WTC11 (cell line): Measurements from ENCODE around the gene ITGAL. TPM values are rescaled to one million over a fixed set of nuclear protein-coding genes. Genes with fewer than 3 reads are reported as not detected.

ENCODE experiments used
- ATAC-seq: fragments of 200-7000 bp; cut with Tn5 transposase; 2 replicates; pipeline ENCODE4 v1.10.0; 2021; ENCODE audit warnings: mild to moderate bottlenecking, moderate library complexity
- CTCF ChIA-PET: fragments of 300-600 bp; sonication (Branson Sonifier 250); formaldehyde crosslinking; loops from one replicate; lab custom pipeline; 2021; ENCODE audit warnings: antibody characterized with exemption; lab: Charles Lee
- POLR2A ChIA-PET: fragments of 350-600 bp; sonication (Branson Sonifier 250); formaldehyde crosslinking; loops from one replicate; lab custom pipeline; 2021; ENCODE audit warnings: antibody characterized with exemption; lab: Charles Lee
- DNase-seq: peaks from one replicate; pipeline ENCODE4 v3.0.0; 2021; ENCODE audit warnings: low spot score
- H3K27ac Mint-ChIP-seq: 2 replicates; pipeline ENCODE4 v1.8.0; 2021; ENCODE audit warnings: mixed read lengths
- H3K27me3 Mint-ChIP-seq: 2 replicates; pipeline ENCODE4 v1.8.0; 2021; ENCODE audit warnings: low read depth, mild to moderate bottlenecking, moderate library complexity, mixed read lengths
- H3K36me3 Mint-ChIP-seq: 2 replicates; pipeline ENCODE4 v1.8.0; 2021; ENCODE audit warnings: mixed read lengths
- H3K4me1 Mint-ChIP-seq: 2 replicates; pipeline ENCODE4 v1.8.0; 2022; ENCODE audit warnings: mixed read lengths
- H3K4me3 Mint-ChIP-seq: 2 replicates; pipeline ENCODE4 v1.8.0; 2021; ENCODE audit warnings: mild to moderate bottlenecking, moderate library complexity, mixed read lengths
- H3K9me3 Mint-ChIP-seq: 2 replicates; pipeline ENCODE4 v1.8.0; 2021; ENCODE audit warnings: mixed read lengths
- ATF2 ChIP-seq: sonication (generic); formaldehyde crosslinking; IDR thresholded peaks from 2 replicates; pipeline ENCODE4 v1.8.1; 2022; ENCODE audit warnings: low read depth, missing genetic modification reagents, borderline replicate concordance
- CDX4 ChIP-seq: fragments of 250-450 bp; sonication (Bioruptor Pico); IDR thresholded peaks from 2 replicates; pipeline ENCODE4 v1.9.0; 2021; ENCODE audit warnings: moderate library complexity, mild to moderate bottlenecking, inconsistent platforms, borderline replicate concordance
- CREB1 ChIP-seq: sonication (generic); formaldehyde crosslinking; IDR thresholded peaks from 2 replicates; pipeline ENCODE4 v1.8.0; 2023; ENCODE audit warnings: mild to moderate bottlenecking, missing genetic modification reagents
- CREM ChIP-seq: sonication (generic); formaldehyde crosslinking; IDR thresholded peaks from 2 replicates; pipeline ENCODE4 v1.8.1; 2022; ENCODE audit warnings: mild to moderate bottlenecking, missing genetic modification reagents, moderate library complexity
- FOXJ3 ChIP-seq: sonication (generic); formaldehyde crosslinking; IDR thresholded peaks from 2 replicates; pipeline ENCODE4 v1.9.0; 2021; ENCODE audit warnings: missing genetic modification reagents, mild to moderate bottlenecking, borderline replicate concordance
- FOXP1 ChIP-seq: sonication (generic); formaldehyde crosslinking; IDR thresholded peaks from 2 replicates; pipeline ENCODE4 v1.8.0; 2022; ENCODE audit warnings: missing genetic modification reagents, mild to moderate bottlenecking, moderate library complexity, borderline replicate concordance
- JAZF1 ChIP-seq: fragments of 250-450 bp; sonication (Bioruptor Pico); IDR thresholded peaks from 2 replicates; pipeline ENCODE4 v1.9.0; 2021; ENCODE audit warnings: moderate library complexity, mild to moderate bottlenecking, inconsistent platforms
- PRDM15 ChIP-seq: sonication (generic); formaldehyde crosslinking; IDR thresholded peaks from 2 replicates; pipeline ENCODE4 v1.8.0; 2022; ENCODE audit warnings: missing genetic modification reagents
- SMAD3 ChIP-seq: sonication (generic); formaldehyde crosslinking; IDR thresholded peaks from 2 replicates; pipeline ENCODE4 v1.8.0; 2022; ENCODE audit warnings: missing genetic modification reagents, mild to moderate bottlenecking, borderline replicate concordance
- TCF7 ChIP-seq: sonication (generic); formaldehyde crosslinking; IDR thresholded peaks from 2 replicates; pipeline ENCODE4 v1.8.0; 2022; ENCODE audit warnings: mild to moderate bottlenecking, low read depth, missing genetic modification reagents, moderate library complexity
- TEAD1 ChIP-seq: sonication (generic); formaldehyde crosslinking; IDR thresholded peaks from 2 replicates; pipeline ENCODE4 v1.8.0; 2022; ENCODE audit warnings: mild to moderate bottlenecking, missing genetic modification reagents
- ZNF138 ChIP-seq: sonication (generic); formaldehyde crosslinking; conservative IDR thresholded peaks from 2 replicates; pipeline ENCODE4 v1.8.1; 2022; ENCODE audit warnings: mild to moderate bottlenecking, moderate library complexity, missing genetic modification reagents
- ZNF281 ChIP-seq: sonication (generic); formaldehyde crosslinking; IDR thresholded peaks from 2 replicates; pipeline ENCODE4 v1.8.0; 2023; ENCODE audit warnings: mild to moderate bottlenecking, missing genetic modification reagents
- ZNF396 ChIP-seq: fragments of 250-450 bp; sonication (Bioruptor Pico); IDR thresholded peaks from 2 replicates; pipeline ENCODE4 v1.8.0; 2021; ENCODE audit warnings: mild to moderate bottlenecking, moderate library complexity, borderline replicate concordance
- ZNF423 ChIP-seq: fragments of 250-450 bp; sonication (Bioruptor Pico); IDR thresholded peaks from 2 replicates; pipeline ENCODE4 v2.1.2; 2022; ENCODE audit warnings: mild to moderate bottlenecking, moderate library complexity
- ZNF425 ChIP-seq: fragments of 250-450 bp; sonication (Bioruptor Pico); conservative IDR thresholded peaks from 2 replicates; pipeline ENCODE4 v1.9.0; 2021; ENCODE audit warnings: mild to moderate bottlenecking
- ZNF532 ChIP-seq: fragments of 250-450 bp; sonication (Bioruptor Pico); IDR thresholded peaks from 2 replicates; pipeline ENCODE4 v1.9.0; 2021; ENCODE audit warnings: mild to moderate bottlenecking, borderline replicate concordance
- total RNA-seq: library from RNA; stranded (reverse); gene quantifications from 3 replicates; pipeline ENCODE4 v1.2.3, GENCODE V29; 2021

ITGAL gene
- total RNA-seq, 1 experiment from 2014 or later, result 1.0 TPM

GRCh38 chr16:30458561-30459394 lies 13.8 kb upstream of the ITGAL start:
- no peaks in the 10 kb centered on the region; the same call in 1 of the 2 replicates for H3K4me1 Mint-ChIP-seq
- H3K27me3 Mint-ChIP-seq, result peaks cover 3% of the 10 kb centered on the region; the same call in 1 of the 2 replicates
- H3K9me3 Mint-ChIP-seq, result no peaks in the 10 kb centered on the region
- TF ChIP-seq ZNF396 (CRISPR knock-in tag), result no peak
- 0 out of 2 replicates have a peak, but pooled peaks have one; percentile 23 for TF ChIP-seq FOXP1 (CRISPR knock-in tag)
- no peak for TF ChIP-seq TCF7 (CRISPR knock-in tag)
- TF ChIP-seq JAZF1 (CRISPR knock-in tag), result no peak
- no peak for TF ChIP-seq ZNF425
- no peak for TF ChIP-seq CREB1 (CRISPR knock-in tag)
- no peak for TF ChIP-seq ZNF138 (CRISPR knock-in tag)
- no peaks in the 10 kb centered on the region for H3K36me3 Mint-ChIP-seq
- POLR2A ChIA-PET, result no interaction called here
- H3K27ac Mint-ChIP-seq, result no peak overlapping the region
- CTCF ChIA-PET, result interaction anchor here (0.9 to 4.3 kb wide), 4 partner anchors 9 to 156 kb away, joined by 3 to 25 read pairs (median 4); partner anchors contain the start of gene DCTPP1
- DNase-seq (no peak), ATAC-seq (no peak; the same call in 1 of the 2 replicates)
- no peak overlapping the region for H3K4me3 Mint-ChIP-seq

GRCh38 chr16:30459456-30459855 lies 13.1 kb upstream of the ITGAL start:
- ATAC-seq (no peak), DNase-seq (no peak)
- no peaks in the 10 kb centered on the region for H3K36me3 Mint-ChIP-seq
- ChIA-PET CTCF (interaction anchor here (0.9 to 4.3 kb wide), 3 partner anchors 10 to 156 kb away, joined by 3 to 25 read pairs (median 5); no protein-coding TSS in a partner anchor), POLR2A (no interaction called here)
- H3K4me1 Mint-ChIP-seq, result no peaks in the 10 kb centered on the region
- H3K27me3 Mint-ChIP-seq, result peaks cover 3% of the 10 kb centered on the region; the same call in 1 of the 2 replicates
- H3K4me3 Mint-ChIP-seq, result no peak overlapping the region
- TF ChIP-seq ATF2 (CRISPR knock-in tag) (no peak), PRDM15 (no peak), ZNF423 (no peak), FOXJ3 (CRISPR knock-in tag) (no peak), CDX4 (no peak), TEAD1 (CRISPR knock-in tag) (no peak), TCF7 (CRISPR knock-in tag) (no peak), ZNF281 (CRISPR knock-in tag) (no peak), ZNF532 (no peak), SMAD3 (CRISPR knock-in tag) (no peak), CREM (no peak)
- TF ChIP-seq, all 79 proteins: peak for 0
- Mint-ChIP-seq H3K27ac (no peak overlapping the region), H3K9me3 (no peaks in the 10 kb centered on the region)
